HCT116 (cell line): ENCODE data around the gene CFAP61. TPM values are rescaled to one million over a fixed set of nuclear protein-coding genes. Genes with fewer than 3 reads are reported as not detected.

Experiments used
- ATAC-seq: fragments of 200-7000 bp; cut with Tn5 transposase; 2 replicates; pipeline ENCODE4 v1.9.1; 2020; ENCODE audit warnings: mild to moderate bottlenecking, moderate library complexity
- BruUV-seq: library from RNA; stranded (reverse); fragments of 400-500 nt; replicated peaks from 2 replicates; lab custom pipeline; 2021; lab: Mats Ljungman, UMichigan
- CTCF ChIA-PET: fragments of 300-600 bp; sonication (Branson Sonifier 250); formaldehyde crosslinking; loops from one replicate; lab custom pipeline; 2021; ENCODE audit warnings: antibody characterized with exemption; lab: Charles Lee
- POLR2A ChIA-PET: fragments of 300-600, 350-600 bp; sonication (Branson Sonifier 250); formaldehyde crosslinking; loops from one replicate; lab custom pipeline; 2021; ENCODE audit warnings: antibody characterized with exemption; lab: Charles Lee
- RAD21 ChIA-PET, 2 experiments: fragments of 300-600 bp; sonication (Branson Sonifier 250); formaldehyde crosslinking; loops; one replicate each; lab custom pipeline; 2023; ENCODE audit warnings: low total read pairs in 2 of 2; ENCODE audit not compliant: uncharacterized antibody in 2 of 2, unreplicated experiment in 2 of 2, low non-redundant PET in 1 of 2; lab: Charles Lee
- DNase-seq: peaks from one replicate; pipeline ENCODE4 v3.0.0-alpha.2; 2010; ENCODE audit warnings: low read depth, low spot score
- H2AFZ ChIP-seq: fragments of 200-600 bp; shearing (Covaris generic), sonication (generic); 2 replicates; pipeline ENCODE4 v1.6.1; 2017; ENCODE audit warnings: low read depth, mixed run types, mixed read lengths, antibody characterized with exemption, low read length; ENCODE audit not compliant: poor library complexity, severe bottlenecking
- H3K27ac ChIP-seq: 2 replicates; pipeline ENCODE4 v1.5.1; 2012; ENCODE audit warnings: low read depth, low read length
- H3K27me3 ChIP-seq: fragments of 200-600 bp; sonication (generic); 2 replicates; pipeline ENCODE4 v1.6.1; 2016; ENCODE audit warnings: mixed run types, low read length, mixed read lengths; ENCODE audit not compliant: insufficient read depth
- H3K36me3 ChIP-seq, 2 experiments: fragments of 200-500 bp in 1 of 2; fragments of 200-600 bp in 1 of 2; sonication (Bioruptor generic) in 1 of 2; sonication (generic) in 1 of 2; 2 replicates each; pipeline versions ENCODE4 v1.5.1 to v1.6.1; 2014 to 2016; ENCODE audit warnings: low read length in 2 of 2, inconsistent platforms in 1 of 2, mixed read lengths in 1 of 2, mixed run types in 1 of 2; ENCODE audit not compliant: insufficient read depth in 2 of 2, control insufficient read depth in 1 of 2
- H3K4me1 ChIP-seq, 2 experiments: fragments of 200-600 bp in 1 of 2; sonication (generic) in 1 of 2; 2 replicates each; pipeline versions ENCODE4 v1.5.1 to v1.6.1; 2012 to 2017; ENCODE audit warnings: low read length in 2 of 2, inconsistent platforms in 1 of 2, mild to moderate bottlenecking in 1 of 2, mixed read lengths in 1 of 2, mixed run types in 1 of 2, moderate library complexity in 1 of 2; ENCODE audit not compliant: insufficient read depth in 2 of 2, control insufficient read depth in 1 of 2
- H3K4me2 ChIP-seq: fragments of 200-600 bp; sonication (generic); 2 replicates; pipeline ENCODE4 v1.6.1; 2017; ENCODE audit warnings: mixed run types, low read length, mixed read lengths
- H3K4me3 ChIP-seq, 2 experiments: fragments of 200-600 bp in 1 of 2; sonication (generic) in 1 of 2; replicated peaks in 1 of 2; 2 replicates each; pipeline ENCODE4 v1.5.1; 2011 to 2016; ENCODE audit warnings: low read length in 2 of 2, control low read depth in 1 of 2, low read depth in 1 of 2, mild to moderate bottlenecking in 1 of 2, mixed read lengths in 1 of 2, mixed run types in 1 of 2
- H3K79me2 ChIP-seq: fragments of 200-600 bp; sonication (generic); 2 replicates; pipeline ENCODE4 v1.6.1; 2017; ENCODE audit warnings: mild to moderate bottlenecking, mixed run types, low read length, moderate library complexity, mixed read lengths; ENCODE audit not compliant: insufficient read depth
- H3K9ac ChIP-seq: fragments of 200-600 bp; sonication (generic); 2 replicates; pipeline ENCODE4 v1.6.1; 2016; ENCODE audit warnings: low read length, mixed read lengths
- H3K9me2 ChIP-seq: fragments of 200-600 bp; sonication (generic), shearing (Covaris generic); 2 replicates; pipeline ENCODE4 v1.6.1; 2017; ENCODE audit warnings: mixed run types, mild to moderate bottlenecking, moderate library complexity; ENCODE audit not compliant: insufficient read depth
- H3K9me3 ChIP-seq, 2 experiments: fragments of 200-500 bp in 1 of 2; fragments of 200-600 bp in 1 of 2; sonication (Bioruptor generic) in 1 of 2; sonication (generic) in 1 of 2; 2 replicates each; pipeline ENCODE4 v1.6.1; 2014 to 2017; ENCODE audit warnings: low read length in 2 of 2, mixed read lengths in 2 of 2, inconsistent platforms in 1 of 2, low read depth in 1 of 2, mild to moderate bottlenecking in 1 of 2, mixed run types in 1 of 2, moderate library complexity in 1 of 2; ENCODE audit not compliant: control insufficient read depth in 1 of 2, insufficient read depth in 1 of 2
- H4K20me1 ChIP-seq: fragments of 200-600 bp; sonication (generic), shearing (Covaris generic); 2 replicates; pipeline ENCODE4 v1.6.1; 2017; ENCODE audit warnings: mixed run types, mild to moderate bottlenecking, moderate library complexity; ENCODE audit not compliant: insufficient read depth
- ATF3 ChIP-seq: IDR thresholded peaks from 2 replicates; pipeline ENCODE4 v1.6.1; 2012
- CBX3 ChIP-seq: IDR thresholded peaks from 2 replicates; pipeline ENCODE4 v1.6.1; 2012; ENCODE audit warnings: low read depth
- CEBPB ChIP-seq: IDR thresholded peaks from 2 replicates; pipeline ENCODE4 v1.6.1; 2012; ENCODE audit warnings: low read depth
- EGR1 ChIP-seq: IDR thresholded peaks from 2 replicates; pipeline ENCODE4 v1.6.1; 2012; ENCODE audit warnings: low read depth
- ELF1 ChIP-seq: IDR thresholded peaks from 2 replicates; pipeline ENCODE4 v1.6.1; 2012; ENCODE audit warnings: low read depth, borderline replicate concordance
- EZH2 ChIP-seq: fragments of 200-600 bp; sonication (generic); IDR thresholded peaks from 2 replicates; pipeline ENCODE4 v1.6.1; 2017; ENCODE audit warnings: antibody characterized with exemption, mixed run types
- EZH2phosphoT487 ChIP-seq: fragments of 200-600 bp; IDR thresholded peaks from 2 replicates; pipeline ENCODE4 v1.6.1; 2018; ENCODE audit warnings: antibody characterized with exemption, borderline replicate concordance
- JUND ChIP-seq: IDR thresholded peaks from 2 replicates; pipeline ENCODE4 v1.6.1; 2012
- MAX ChIP-seq: IDR thresholded peaks from 2 replicates; pipeline ENCODE4 v1.6.1; 2012
- POLR2A ChIP-seq: IDR thresholded peaks from 2 replicates; pipeline ENCODE4 v1.7.0; 2011; ENCODE audit warnings: borderline replicate concordance; ENCODE audit not compliant: insufficient read depth, insufficient read length; ENCODE audit errors: extremely low read depth
- POLR2AphosphoS5 ChIP-seq: IDR thresholded peaks from 2 replicates; pipeline ENCODE4 v1.6.1; 2011; ENCODE audit warnings: mild to moderate bottlenecking, low read depth, low read length, moderate library complexity
- SIN3A ChIP-seq: IDR thresholded peaks from 2 replicates; pipeline ENCODE4 v1.6.1; 2012; ENCODE audit warnings: low read depth
- SP1 ChIP-seq: IDR thresholded peaks from 2 replicates; pipeline ENCODE4 v1.6.1; 2012; ENCODE audit warnings: low read depth
- SRF ChIP-seq: IDR thresholded peaks from 2 replicates; pipeline ENCODE4 v1.6.1; 2012; ENCODE audit warnings: low read depth
- TCF7L2 ChIP-seq: IDR thresholded peaks from 2 replicates; pipeline ENCODE4 v1.7.0; 2011; ENCODE audit warnings: borderline replicate concordance, inconsistent platforms; ENCODE audit not compliant: insufficient read depth, insufficient read length; ENCODE audit errors: extremely low read depth
- ZNF274 ChIP-seq: fragments of 200-500 bp; sonication (Bioruptor generic); IDR thresholded peaks from 2 replicates; pipeline ENCODE4 v1.6.1; 2014; ENCODE audit warnings: mild to moderate bottlenecking, low read depth, low read length, inconsistent platforms
- intact Hi-C: fragments of 100-400 bp; cut with micrococcal nuclease; formaldehyde crosslinking; loops from 2 replicates; pipeline ENCODE4 v1.10.0; 2022
- total RNA-seq: library from RNA; stranded (reverse); gene quantifications from one replicate; pipeline ENCODE4 v1.2.1, GENCODE V29; 2021; ENCODE audit not compliant: unreplicated experiment
- TF ChIP-seq, protein P1 (sequence below): IDR thresholded peaks from 2 replicates; pipeline ENCODE4 v1.6.1; 2011; ENCODE audit warnings: mild to moderate bottlenecking, low read length, moderate library complexity; ENCODE audit not compliant: insufficient replicate concordance; ENCODE audit errors: extremely low read depth
- TF ChIP-seq, protein P2 (sequence below): IDR thresholded peaks from 2 replicates; pipeline ENCODE4 v1.6.1; 2012; ENCODE audit warnings: low read depth

CFAP61 gene
- total RNA-seq, 1 experiment from 2014 or later = 1.7 TPM

GRCh38 chr20:20371681-20372080, 319.3 kb downstream of the CFAP61 start (continued):
- TF ChIP-seq, protein P1, sequence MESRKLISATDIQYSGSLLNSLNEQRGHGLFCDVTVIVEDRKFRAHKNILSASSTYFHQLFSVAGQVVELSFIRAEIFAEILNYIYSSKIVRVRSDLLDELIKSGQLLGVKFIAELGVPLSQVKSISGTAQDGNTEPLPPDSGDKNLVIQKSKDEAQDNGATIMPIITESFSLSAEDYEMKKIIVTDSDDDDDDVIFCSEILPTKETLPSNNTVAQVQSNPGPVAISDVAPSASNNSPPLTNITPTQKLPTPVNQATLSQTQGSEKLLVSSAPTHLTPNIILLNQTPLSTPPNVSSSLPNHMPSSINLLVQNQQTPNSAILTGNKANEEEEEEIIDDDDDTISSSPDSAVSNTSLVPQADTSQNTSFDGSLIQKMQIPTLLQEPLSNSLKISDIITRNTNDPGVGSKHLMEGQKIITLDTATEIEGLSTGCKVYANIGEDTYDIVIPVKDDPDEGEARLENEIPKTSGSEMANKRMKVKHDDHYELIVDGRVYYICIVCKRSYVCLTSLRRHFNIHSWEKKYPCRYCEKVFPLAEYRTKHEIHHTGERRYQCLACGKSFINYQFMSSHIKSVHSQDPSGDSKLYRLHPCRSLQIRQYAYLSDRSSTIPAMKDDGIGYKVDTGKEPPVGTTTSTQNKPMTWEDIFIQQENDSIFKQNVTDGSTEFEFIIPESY = no peak
- TF ChIP-seq CBX3 = no peak
- no peak for TF ChIP-seq ATF3
- no peak for TF ChIP-seq ZNF274

GRCh38 chr20:20373091-20373571, 320.8 kb downstream of the CFAP61 start:
- Histone ChIP-seq H3K36me3 (no peaks in the 10 kb centered on the region), H3K4me1 (no peaks in the 10 kb centered on the region), H3K27ac (no peak overlapping the region), H2AFZ (no peak overlapping the region), H3K9me2 (no peaks in the 10 kb centered on the region), H3K4me2 (no peak overlapping the region), H3K9ac (no peak overlapping the region), H3K79me2 (no peaks in the 10 kb centered on the region), H3K9me3 (no peaks in the 10 kb centered on the region), H4K20me1 (no peaks in the 10 kb centered on the region), H3K4me3 (no peak overlapping the region), H3K27me3 (peaks cover 15% of the 10 kb centered on the region; the same call in 1 of the 2 replicates)
- no peak for ATAC-seq
- DNase-seq = no peak
- ChIA-PET POLR2A (no interaction called here), CTCF (no interaction called here), RAD21 (no interaction called here)
- no TSS peak for BruUV-seq
- intact Hi-C loops = no loop called here
- TF ChIP-seq, protein P1 = no peak
- TF ChIP-seq POLR2A (no peak), MAX (no peak), SP1 (no peak), POLR2AphosphoS5 (no peak), ATF3 (no peak), CBX3 (no peak), EGR1 (no peak), ELF1 (no peak), ZNF274 (no peak), SRF (no peak), JUND (no peak), SIN3A (no peak), CEBPB (no peak), EZH2phosphoT487 (no peak), TCF7L2 (no peak), EZH2 (no peak)
- TF ChIP-seq, protein P2, sequence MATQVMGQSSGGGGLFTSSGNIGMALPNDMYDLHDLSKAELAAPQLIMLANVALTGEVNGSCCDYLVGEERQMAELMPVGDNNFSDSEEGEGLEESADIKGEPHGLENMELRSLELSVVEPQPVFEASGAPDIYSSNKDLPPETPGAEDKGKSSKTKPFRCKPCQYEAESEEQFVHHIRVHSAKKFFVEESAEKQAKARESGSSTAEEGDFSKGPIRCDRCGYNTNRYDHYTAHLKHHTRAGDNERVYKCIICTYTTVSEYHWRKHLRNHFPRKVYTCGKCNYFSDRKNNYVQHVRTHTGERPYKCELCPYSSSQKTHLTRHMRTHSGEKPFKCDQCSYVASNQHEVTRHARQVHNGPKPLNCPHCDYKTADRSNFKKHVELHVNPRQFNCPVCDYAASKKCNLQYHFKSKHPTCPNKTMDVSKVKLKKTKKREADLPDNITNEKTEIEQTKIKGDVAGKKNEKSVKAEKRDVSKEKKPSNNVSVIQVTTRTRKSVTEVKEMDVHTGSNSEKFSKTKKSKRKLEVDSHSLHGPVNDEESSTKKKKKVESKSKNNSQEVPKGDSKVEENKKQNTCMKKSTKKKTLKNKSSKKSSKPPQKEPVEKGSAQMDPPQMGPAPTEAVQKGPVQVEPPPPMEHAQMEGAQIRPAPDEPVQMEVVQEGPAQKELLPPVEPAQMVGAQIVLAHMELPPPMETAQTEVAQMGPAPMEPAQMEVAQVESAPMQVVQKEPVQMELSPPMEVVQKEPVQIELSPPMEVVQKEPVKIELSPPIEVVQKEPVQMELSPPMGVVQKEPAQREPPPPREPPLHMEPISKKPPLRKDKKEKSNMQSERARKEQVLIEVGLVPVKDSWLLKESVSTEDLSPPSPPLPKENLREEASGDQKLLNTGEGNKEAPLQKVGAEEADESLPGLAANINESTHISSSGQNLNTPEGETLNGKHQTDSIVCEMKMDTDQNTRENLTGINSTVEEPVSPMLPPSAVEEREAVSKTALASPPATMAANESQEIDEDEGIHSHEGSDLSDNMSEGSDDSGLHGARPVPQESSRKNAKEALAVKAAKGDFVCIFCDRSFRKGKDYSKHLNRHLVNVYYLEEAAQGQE = no peak
